GM21423 (cell line): ENCODE results near the gene POLR3K.
"Not testable (repeated sequence)": the region's sequence is repeated elsewhere in the genome, so short reads cannot be mapped to it uniquely, and the experiment has no call there.

Source experiments
- ATAC-seq: cut with Tn5 transposase; IDR thresholded peaks from one replicate; pipeline ENCODE4 v1.9.1; 2021; ENCODE audit warnings: mild to moderate bottlenecking, moderate library complexity; ENCODE audit not compliant: unreplicated experiment

Gene POLR3K

DNA sequence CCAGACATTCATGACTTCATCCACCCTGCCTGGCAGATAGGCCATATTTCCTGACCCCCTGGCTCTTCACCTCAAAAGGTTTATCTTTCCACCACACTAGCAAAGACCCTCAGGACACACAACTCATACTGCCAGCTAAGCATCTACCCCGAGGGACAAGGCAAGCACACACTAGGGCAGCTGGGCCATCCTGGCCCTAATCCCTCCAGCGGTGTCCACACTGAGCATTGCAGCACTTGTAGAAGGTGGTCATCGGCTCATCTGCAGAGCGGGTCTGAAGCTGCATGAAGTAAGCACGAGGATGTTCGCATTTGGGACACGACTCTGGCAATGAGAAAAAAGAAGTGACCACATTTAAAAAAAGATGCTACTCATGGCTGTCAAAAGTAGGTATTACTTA is 6.2 kb downstream of the POLR3K start:
- no peak for ATAC-seq

DNA sequence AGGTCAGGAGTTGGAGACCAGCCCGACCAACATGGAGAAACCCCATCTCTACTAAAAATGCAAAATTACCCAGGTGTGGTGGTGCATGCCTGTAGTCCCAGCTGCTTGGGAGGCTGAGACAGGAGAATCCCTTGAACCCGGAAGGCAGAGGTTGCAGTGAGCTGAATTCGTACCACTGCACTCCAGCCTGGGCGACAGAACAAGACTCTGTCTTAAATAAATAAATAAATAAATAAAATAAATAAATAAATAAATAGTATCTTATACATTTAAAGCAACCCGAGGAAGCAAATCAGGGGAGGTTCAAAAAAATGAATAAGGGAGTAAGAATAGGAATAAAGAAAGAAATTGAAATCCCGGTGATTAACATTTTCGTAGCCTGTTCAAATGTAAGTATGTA is 6.9 kb downstream of the POLR3K start:
- ATAC-seq = not testable (repeated sequence)

DNA sequence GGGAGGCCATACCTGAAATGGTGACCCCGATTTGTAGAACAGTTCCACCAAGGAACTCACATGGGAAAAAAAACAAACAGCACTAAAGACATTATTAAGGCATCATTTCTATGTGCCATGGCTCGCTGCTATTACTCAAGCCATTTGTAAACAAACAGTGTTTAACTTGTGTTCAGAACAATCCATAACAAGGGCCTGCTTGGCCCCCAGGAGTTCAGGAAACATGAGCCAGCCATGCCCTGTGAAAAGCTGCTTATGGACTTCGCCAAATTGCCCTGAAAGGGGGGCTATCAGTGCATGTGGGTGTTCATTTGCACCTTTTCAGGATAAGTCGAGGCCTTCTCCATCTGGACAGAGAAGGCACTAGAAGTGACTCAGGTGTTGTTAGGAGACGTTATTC is 8.0 kb downstream of the POLR3K start:
- ATAC-seq = no peak

DNA sequence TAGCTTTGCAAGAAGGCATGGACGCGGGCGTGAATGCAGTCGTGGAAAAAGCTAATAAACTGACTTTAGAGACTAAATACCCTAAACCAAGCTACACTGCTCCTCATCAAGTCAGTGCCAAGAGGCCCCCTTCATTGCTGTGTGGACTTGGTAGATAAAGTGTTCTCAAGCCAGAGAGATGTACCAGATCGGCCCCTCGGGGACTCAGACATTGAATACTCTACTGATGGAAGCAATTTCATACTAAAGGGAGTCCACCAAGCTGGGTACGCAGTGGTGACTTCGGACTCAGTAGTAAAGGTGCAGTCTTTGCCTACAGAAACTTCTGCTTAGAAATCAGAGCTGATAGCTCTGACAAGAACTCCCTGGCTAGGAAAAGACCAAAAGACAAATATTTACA is 8.8 kb downstream of the POLR3K start:
- ATAC-seq = no peak

DNA sequence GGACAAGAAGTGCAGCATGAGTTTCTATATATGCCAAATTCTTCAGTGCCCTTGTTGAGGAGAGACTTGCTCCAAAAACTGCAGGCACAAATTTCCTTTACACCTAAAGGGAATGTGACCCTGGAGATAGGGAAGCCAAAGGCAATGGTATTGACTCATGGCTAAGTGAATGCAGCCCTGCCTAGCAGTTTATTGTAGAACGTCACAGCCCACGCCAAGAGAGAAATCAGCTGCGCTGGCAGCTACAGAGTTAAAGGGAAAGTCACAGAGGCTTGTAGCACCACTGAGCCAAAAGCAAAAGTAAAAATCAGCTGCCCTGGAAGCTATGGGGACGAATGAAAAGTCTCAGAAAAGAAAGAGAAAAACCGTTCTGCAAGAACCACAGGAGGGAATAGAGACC is 10.1 kb downstream of the POLR3K start:
- no peak for ATAC-seq

DNA sequence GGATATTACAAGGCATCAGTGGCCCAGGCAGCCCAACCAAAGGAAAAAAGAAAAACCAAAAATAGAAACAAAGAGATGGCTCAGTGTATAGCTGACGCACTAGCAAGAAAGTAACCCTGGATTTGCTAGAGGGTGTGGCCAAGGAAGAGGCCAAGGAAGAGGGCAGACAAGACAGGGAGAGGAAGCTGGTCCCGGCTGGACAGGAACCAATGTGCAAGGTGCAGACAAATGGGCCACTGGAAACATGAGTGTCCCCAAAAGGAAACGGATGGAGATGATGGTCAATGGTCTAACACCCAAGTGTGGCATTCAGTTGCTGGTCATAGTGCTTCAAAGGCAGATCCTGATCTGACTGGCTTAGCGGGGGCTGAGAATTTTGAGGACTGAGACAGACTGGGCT is 10.7 kb downstream of the POLR3K start:
- ATAC-seq = no peak

DNA sequence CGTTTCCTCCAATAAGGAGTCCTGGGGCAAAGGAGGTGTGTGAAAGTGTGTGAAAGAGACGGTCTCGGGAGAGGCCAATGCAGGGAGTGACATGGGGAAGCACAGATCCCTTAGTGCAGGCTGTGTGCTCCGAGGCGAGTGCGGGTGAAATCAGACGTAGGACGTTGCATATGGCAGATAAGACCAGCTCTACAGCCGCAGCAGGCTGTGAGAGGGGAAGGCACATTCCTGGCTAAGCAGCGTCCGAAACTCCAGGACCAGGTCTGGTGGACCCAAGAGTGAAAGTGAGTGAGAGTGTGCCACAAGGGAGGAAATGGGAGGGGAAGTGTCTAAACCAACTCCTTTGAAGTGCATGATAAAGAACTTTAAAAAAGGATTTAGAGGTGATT is 11.3 kb downstream of the POLR3K start:
- ATAC-seq = no peak

DNA sequence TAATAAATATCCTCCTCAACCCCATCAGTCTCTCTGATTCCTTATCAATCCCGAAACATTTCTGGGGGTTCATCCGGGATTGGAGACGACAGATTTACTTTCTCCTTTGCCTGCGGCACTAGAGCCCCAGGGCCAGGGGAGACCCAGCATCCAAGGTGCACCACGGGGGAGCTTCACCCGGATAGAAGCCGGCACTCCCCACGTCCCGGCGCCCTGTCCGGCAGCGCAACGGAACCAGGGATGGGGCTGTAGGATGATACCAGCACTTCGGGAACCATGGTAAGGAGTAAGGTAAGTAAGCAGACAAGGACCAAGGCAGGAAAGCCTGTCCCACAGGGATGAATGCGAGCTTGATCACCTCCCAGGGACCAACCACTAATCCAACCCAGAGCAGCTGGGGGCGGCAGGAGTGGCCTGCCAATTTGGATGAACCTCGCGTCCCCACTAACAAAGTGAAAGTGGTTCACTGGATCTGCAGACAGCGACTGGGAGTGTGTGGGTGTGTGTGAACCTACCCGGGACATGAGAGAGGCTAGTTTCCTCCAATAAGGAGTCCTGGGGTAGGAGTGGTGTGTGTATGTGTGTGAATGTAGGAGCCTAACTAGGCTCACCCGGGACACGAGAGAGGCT is 11.9 kb downstream of the POLR3K start:
- no peak for ATAC-seq

DNA sequence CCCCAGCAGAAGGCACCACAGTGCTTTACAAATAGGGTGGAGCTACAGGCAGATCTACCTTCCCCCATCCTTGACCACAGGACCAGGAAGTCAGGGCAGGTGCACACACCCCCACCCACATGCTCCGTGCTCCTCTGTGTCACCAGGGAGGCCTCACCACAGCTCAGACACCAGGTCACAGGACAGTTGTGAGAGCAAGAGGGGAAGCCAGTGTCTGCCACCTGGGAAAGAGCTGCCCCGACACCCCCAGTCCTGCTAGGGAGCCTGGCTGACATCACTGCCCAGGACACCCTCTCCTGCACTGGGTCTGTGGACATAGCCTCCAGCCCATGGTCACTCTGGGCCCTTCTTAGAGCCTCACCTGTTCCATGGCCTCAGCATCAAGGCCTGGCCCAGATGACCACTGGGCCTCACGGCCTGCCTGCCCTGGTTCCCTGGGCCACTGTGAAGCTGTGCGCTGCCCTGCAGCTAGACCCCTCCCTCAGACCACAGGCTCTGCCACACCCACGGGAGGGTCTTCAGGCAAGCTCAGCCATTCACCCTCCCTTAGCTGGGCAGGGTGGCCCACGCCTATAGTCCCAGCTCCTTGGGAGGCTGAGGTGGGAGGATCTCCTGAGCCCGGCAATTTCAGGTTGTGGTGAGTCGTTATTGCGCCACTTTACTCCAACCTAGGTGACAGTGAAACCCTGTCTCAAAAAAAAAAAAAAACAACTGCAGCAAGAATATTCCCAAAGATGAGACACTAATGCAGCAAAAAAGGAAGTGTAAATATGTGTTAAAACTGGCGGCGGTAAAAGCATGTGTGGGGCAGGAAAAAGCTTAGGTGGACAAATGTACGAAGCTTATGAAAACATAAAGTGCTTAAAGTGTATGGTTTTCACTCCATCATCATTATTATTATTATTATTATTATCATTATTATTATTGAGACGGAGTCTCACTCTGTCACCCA is 14.2 kb downstream of the POLR3K start:
- peak; percentile 75 for ATAC-seq

DNA sequence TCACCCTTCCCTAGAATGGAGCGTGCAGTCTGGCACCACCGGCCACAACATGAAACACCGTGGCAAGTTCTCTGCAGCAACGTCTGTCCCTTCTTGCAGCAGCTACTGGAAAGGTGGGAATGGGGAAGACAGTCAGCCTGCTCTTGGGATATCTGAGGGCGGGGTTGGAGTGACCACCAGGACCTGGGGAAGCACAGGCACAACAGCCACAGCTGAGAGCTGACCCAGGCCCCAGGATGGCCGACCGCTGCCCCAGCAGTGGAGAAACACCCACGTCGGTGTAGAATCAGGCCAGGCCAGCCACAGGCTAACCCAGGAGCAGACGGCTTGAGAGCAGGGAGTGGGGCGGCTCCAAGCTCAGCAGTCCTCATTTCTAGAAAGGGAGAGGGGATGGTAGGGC is 15.2 kb downstream of the POLR3K start:
- not testable (repeated sequence) for ATAC-seq

DNA sequence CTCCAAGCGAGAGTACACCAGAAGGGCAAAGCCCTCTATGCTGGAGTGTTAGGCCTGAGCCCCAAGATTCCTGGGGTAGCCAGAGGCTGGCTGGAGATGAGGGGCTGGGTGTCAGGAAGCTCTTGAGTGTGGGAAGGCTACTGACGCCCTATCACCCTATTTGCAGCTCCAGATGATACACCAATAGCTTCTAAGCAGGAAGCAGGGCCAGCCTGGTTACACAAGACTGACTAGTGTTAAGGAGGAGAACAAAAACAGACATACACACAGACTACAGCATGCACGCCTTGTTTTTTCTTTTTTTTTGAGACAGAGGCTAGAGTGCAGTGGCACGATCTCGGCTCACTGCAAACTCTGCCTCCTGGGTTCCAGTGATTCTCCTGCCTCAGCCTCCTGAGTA is 15.9 kb downstream of the POLR3K start:
- no peak for ATAC-seq

DNA sequence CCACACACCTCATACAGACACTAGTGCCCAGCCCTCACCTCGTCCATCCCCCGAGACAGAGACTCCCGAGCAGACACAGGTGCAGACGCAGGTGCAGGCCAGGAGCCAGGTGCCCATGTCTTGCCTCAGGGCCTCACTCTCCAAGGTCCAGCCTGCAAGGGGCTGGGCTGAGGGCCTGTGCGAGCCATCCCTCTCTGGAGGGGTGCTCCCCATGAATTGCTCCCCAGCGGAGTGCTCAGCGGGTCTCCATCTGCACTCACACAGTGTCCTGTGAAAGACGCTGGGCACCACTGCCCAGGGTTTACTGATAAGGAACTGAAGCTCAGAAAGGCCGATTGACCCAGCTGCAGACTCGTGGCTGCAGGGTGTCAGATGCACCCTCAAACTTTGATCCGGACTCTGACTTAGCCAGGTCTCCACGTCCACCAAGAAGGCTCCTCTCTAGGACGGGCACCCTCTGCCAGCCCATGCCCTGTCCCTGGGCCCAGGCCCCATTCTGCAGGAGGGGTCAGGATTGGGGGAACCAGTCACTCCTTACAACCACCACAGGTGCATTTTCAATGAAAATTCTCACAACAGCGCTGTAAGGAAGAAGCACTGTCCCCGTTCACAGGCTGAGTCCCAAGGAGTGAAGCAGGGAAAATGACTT is 16.9 kb downstream of the POLR3K start:
- ATAC-seq = no peak

DNA sequence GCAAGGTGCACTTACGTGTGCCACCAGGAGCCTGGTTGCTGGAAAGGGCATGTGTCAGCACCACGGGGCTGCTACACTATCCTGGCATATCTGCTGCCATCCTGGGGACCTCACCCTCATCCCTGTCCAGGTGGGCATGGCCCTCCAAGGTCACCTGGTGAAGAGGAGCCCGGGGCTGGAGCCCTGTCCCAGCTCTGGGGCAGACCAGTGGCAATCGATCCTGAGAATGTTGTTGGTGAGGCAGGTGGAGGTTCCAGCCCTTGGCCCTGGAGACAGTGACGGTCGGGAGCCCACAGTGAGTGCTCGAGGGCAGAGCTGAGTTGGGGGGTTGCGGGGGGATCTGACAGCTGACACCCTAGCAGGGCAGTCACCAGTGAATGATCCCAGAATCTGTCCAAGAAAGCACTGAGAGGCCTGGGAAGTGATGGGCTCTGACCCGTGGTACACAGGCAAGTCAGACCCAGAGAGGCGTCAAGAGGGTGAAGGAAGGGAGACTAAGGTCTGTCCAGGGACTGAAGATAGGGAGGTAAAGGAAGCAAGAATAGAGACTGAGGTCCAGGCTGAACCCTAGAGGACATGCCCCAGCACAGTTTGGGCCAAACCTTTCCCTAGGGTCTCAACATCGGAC is 17.6 kb downstream of the POLR3K start:
- ATAC-seq = no peak

DNA sequence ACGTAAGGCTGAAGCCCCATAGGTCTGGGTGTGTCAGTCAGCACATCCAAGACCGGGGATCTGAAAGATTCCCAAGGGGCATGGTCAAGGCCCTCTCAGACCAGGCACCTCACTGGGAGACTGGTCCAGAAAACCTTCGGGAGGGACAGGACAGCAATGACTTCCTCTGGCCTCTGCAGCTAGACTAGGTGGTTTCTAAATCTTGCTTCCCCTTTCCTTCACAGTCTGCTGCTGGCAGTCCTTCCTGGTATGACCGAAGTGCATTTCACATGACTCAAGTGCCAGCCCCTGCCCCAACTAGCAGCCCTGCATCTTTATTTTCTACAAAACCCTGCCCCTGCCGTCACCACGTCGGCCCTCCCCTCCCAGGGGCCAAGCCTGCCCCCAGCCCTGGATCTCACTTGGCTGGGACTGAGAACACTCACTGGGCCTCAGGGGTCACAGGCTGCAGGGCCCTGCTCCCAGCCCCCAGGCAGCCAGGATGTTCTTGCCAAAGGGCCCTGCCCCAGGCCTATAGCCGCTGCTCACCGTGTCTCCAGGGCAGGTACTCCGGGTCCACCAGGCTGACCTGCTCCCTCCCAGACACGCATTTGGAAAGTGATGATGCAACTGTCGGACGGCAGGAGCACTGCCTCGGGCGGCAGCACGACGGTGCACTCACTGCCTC is 18.3 kb downstream of the POLR3K start:
- no peak for ATAC-seq

DNA sequence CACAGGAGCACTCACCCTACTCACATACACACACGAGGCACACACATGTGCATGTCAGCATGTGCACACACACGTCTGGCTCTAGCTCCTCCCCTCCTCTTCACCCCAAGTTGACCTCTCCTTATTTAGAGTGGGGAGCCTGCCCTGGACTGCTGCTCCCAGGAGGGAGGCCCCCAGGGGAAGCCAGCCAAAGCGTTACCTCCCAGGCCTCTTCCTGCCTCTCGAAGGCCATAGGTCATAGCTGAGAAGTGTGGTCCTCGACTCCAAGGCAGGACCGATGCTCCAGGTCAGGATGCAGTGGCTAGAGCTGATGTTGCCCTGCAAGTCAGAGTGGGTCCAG is 18.8 kb downstream of the POLR3K start:
- ATAC-seq = no peak

DNA sequence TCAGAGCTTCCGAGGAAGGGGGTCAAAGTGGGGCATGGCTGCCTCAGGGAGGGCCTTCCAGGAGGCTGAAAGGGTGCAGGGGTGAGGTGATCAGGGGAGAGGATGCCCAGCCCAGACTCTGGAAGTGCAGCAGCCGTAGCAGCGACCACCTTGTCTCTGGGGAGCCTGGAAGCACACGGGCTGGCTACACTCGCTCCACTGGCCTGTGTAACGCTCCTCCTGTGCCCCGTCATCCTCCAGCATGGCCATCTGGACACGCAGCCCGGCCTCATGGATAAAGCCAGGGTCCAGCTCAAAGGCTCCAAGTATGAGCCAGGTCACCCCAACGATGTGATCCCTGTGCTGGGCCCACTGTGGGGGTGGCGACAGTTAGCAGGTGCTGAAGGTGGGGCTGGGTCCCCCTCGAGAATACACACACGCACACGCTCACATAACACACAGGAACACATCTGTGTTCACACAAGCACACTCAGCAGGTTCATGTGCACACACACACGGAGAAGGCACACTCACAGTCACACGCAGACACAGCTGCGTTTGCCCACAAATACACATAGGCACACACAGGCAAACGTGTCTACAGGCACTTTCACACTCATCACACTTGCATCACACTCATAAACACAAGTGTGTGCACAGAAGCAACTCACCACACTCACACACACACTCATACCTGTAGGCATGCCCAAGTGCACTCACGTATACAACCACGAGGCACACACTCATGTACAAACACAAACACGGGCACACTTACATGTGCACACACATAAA is 19.3 kb downstream of the POLR3K start:
- ATAC-seq = no peak

DNA sequence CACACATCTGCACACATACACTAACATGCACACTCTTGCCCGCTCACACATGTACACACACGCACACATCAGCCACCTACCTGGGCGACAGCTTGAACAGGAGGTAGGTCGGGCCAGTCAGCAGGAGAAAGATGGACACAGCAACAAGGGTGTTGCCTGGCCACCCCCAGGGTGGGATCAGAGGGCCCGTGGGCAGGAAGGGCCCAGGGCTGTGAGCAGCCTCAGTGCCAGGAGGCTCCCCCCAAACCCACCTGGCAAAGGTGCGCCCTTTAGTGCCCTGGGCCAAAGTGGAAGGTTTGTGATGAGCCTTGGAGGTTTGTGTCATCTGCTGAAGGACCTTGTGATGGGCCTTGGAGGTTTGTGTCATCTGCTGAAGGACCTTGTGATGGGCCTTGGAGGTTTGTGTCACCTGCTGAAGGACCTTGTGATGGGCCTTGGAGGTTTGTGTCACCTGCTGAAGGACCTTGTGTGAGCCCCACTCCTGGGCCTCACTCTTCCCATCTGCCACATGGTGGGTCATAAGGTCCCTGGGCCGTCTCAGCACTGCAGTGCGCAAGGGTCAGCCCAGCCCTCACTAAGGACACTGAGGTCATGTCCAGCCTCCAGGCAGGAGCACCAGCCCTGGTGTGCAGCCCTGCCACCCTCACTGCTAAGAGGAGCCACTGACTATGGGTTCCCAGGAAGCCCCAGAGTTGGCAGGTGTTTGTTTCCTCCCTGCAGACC is 20.1 kb downstream of the POLR3K start:
- not testable (repeated sequence) for ATAC-seq

DNA sequence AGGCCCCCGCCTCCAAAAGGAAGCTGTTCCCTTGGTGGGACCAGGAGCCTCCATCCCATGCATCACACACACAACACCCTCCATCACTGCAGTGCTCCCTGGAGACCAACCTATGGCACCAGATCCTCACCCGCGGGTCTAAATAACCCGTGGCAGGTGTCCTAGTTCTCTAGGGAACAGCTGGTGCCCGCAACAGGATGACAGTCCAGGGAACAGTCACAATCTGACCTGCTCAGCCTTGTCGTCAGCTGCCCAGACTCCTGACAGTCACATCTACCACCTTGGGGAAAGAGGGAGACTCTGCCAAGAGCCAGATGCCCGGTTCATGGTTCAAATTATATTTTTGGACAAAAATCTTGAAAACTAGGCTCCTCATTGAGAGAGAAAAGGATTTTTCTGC is 22.8 kb downstream of the POLR3K start:
- not testable (repeated sequence) for ATAC-seq

DNA sequence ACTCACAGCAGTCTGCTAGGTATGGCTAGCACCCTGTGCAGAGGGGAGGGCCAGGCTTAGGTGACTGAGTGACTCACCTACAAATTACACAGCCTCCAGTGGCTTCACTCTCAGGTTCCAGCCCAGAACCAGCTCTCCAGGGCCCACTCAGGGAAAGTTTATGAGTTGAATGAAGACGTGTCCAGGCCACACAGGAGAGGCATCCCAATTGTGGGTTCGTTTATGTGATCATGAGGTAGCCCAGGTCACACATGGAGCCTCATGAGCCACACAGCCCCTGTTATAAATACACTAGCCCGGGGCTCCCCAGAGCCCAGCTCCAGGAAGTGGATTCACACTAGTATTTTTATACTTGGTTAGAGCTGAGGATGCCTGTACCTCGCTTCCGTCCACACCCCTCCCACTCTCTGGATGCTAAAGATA is 27.5 kb downstream of the POLR3K start:
- peak; percentile 63 for ATAC-seq

DNA sequence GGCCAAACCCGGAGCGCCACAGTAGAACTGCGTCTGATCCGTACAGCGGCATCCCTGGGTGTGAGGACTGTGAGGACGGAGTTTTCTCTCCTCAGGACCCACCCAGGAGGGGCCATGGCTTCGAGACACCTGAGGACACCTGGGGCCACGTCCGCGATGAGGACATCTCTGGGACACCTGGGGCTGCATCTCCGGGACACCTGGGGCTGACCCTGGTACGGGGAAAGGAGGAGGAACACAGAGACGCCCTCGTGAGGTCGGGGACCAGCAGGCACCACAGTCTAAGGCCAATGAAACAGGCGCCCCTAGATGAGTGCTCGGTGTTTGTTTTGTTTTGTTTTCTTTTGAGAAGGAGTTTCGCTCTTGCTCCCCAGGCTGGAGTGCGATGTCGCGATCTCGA is 29.3 kb downstream of the POLR3K start:
- not testable (repeated sequence) for ATAC-seq
